Psoas muscle (tissue), 8 donors: ENCODE results near the gene TBC1D9B. TPM values are rescaled to one million over a fixed set of nuclear protein-coding genes. Genes with fewer than 3 reads are reported as not detected.
"Not testable (repeated sequence)": the region's sequence is repeated elsewhere in the genome, so short reads cannot be mapped to it uniquely, and the experiment has no call there.

ENCODE experiments used
- ATAC-seq, 4 donors: fragments of 200-7000 bp; cut with Tn5 transposase; one replicate each; pipeline ENCODE4 v1.9.1; 2020; ENCODE audit warnings: moderate library complexity in 3 of 4, mild to moderate bottlenecking in 2 of 4
- DNase-seq, 2 donors: peaks; one replicate each; pipeline ENCODE4 v3.0.0-alpha.2; 2020
- H3K27ac ChIP-seq: fragments of 200-600 bp; one replicate; pipeline ENCODE4 v1.8.0; 2022
- H3K27me3 ChIP-seq, 3 donors: fragments of 200-600 bp in 1 of 3; one replicate each; pipeline versions ENCODE4 v1.6.1 to v1.8.0; 2013 to 2022; ENCODE audit warnings: low read length in 2 of 3, mild to moderate bottlenecking in 2 of 3, moderate library complexity in 1 of 3; ENCODE audit not compliant: insufficient read depth in 3 of 3
- H3K36me3 ChIP-seq, 2 donors: fragments of 200-600 bp in 1 of 2; one replicate each; pipeline versions ENCODE4 v1.6.1 to v1.8.0; 2013 to 2022; ENCODE audit warnings: low read depth in 1 of 2, mild to moderate bottlenecking in 1 of 2, moderate library complexity in 1 of 2; ENCODE audit not compliant: insufficient read depth in 1 of 2
- H3K4me1 ChIP-seq: fragments of 200-600 bp; one replicate; pipeline ENCODE4 v1.8.0; 2022
- H3K4me3 ChIP-seq: fragments of 200-600 bp; one replicate; pipeline ENCODE4 v1.8.0; 2022; ENCODE audit warnings: mild to moderate bottlenecking
- H3K9me3 ChIP-seq: fragments of 200-600 bp; one replicate; pipeline ENCODE4 v1.8.0; 2022
- WGBS, 3 donors: extraction: QIAGEN DNeasy Blood & Tissue Kit; methylation state at CpG; one replicate each; pipeline versions ENCODE4 v1.1.6 to v1.1.7; 2013; 5-methylcytosine and 5-hydroxymethylcytosine counted together
- intact Hi-C, 2 donors: fragments of 100-400 bp; cut with DNase I; formaldehyde crosslinking; loops; one replicate each; pipeline versions ENCODE4 v1.11.0 to v1.14.2; 2022
- polyA plus RNA-seq, 3 donors: library from polyadenylated mRNA; stranded (reverse); fragments of 200-250 nt; gene quantifications; one replicate each; pipeline ENCODE4 v1.2.3, GENCODE V29; 2013
- total RNA-seq, 4 donors: library from RNA; stranded (reverse); fragmentation: NEBNext Ultra II Directional in 2 of 4; extraction: Animal tissue kit (Norgen Biotek cat#: 25700) in 2 of 4; gene quantifications; one replicate each; pipeline versions ENCODE4 v1.2.1 to v1.2.4, GENCODE V29; 2021 to 2023
- TF ChIP-seq, protein P1 (sequence below): fragments of 200-600 bp; IDR thresholded peaks from one replicate; pipeline ENCODE4 v1.8.0; 2022; ENCODE audit warnings: antibody characterized with exemption
- donor health status: healthy with polysubstance abuse.
- donor health status: DM: no; HTN: no; CAD: no; lungs with moderate emphysema.
- donor health status: Bipolar disorder and iron deficiency.
- donor health status: healthy.
- donor health status: DM: yes; HTN: yes; CAD: no.
- donor health status: DM: no; HTN: no; CAD: no.
- donor health status: DM: no; HTN: no; CAD: no.
- donor health status: DM: yes; HTN: yes; CAD: no.

TBC1D9B gene
- total and polyA plus RNA-seq, 7 donors: 30.1 to 50.2 (median 40.2) TPM

DNA sequence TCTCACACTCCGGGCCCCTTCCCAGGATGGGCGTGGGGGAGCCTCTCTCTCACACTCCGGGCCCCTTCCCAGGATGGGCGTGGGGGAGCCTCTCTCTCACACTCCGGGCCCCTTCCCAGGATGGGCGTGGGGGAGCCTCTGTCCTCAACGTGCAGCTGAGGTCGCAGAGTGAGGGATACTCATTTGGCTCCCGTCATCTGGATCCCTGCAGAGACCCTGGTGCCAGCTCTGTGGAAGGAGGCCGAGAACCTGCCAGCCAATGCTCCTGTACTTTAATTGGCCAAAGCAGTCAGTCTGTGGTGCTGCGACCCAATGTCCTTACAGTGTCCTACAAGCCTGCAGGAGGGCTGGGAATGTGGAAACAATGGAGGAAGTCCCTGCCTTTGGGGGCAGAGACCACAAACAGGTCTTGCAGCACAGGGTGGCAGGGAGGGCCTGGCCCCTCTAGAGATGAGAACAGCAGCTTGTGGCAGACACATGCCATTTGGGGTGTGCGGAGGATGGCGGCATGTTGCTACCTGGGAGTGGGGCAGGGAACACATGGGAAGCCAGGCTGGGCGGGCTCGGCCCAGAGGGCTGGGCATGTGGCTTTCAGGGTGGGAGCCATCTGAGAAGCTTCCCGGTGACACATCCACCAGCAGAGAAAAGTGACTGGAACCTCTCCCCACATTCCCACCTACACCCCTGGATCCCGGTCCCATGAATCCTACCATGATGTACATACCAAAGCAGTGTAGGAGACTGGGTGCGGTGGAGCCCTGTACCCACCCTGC, 35.5 kb downstream of the TBC1D9B start:
- H3K27me3 ChIP-seq: no peaks in the 10 kb centered on the region
- H3K27ac ChIP-seq: no peak overlapping the region
- no peak overlapping the region for H3K4me3 ChIP-seq
- no peaks in the 10 kb centered on the region for H3K9me3 ChIP-seq
- no peak for ATAC-seq
- 90 to 92% (median 90%) methylated on average over 13 to 16 of the region's 18 CpGs for WGBS, 3 donors
- H3K4me1 ChIP-seq: peaks cover 6% of the 10 kb centered on the region
- no peak for DNase-seq
- intact Hi-C loops: loop anchor here in 1 of 2 donors (5.0 kb wide), 2 partner anchors 35 to 220 kb away; partner anchors contain the start of gene TBC1D9B
- peaks cover 0 to 93% of the 10 kb centered on the region in 2 donors for H3K36me3 ChIP-seq
- TF ChIP-seq, protein P1, sequence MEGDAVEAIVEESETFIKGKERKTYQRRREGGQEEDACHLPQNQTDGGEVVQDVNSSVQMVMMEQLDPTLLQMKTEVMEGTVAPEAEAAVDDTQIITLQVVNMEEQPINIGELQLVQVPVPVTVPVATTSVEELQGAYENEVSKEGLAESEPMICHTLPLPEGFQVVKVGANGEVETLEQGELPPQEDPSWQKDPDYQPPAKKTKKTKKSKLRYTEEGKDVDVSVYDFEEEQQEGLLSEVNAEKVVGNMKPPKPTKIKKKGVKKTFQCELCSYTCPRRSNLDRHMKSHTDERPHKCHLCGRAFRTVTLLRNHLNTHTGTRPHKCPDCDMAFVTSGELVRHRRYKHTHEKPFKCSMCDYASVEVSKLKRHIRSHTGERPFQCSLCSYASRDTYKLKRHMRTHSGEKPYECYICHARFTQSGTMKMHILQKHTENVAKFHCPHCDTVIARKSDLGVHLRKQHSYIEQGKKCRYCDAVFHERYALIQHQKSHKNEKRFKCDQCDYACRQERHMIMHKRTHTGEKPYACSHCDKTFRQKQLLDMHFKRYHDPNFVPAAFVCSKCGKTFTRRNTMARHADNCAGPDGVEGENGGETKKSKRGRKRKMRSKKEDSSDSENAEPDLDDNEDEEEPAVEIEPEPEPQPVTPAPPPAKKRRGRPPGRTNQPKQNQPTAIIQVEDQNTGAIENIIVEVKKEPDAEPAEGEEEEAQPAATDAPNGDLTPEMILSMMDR: no peak

DNA sequence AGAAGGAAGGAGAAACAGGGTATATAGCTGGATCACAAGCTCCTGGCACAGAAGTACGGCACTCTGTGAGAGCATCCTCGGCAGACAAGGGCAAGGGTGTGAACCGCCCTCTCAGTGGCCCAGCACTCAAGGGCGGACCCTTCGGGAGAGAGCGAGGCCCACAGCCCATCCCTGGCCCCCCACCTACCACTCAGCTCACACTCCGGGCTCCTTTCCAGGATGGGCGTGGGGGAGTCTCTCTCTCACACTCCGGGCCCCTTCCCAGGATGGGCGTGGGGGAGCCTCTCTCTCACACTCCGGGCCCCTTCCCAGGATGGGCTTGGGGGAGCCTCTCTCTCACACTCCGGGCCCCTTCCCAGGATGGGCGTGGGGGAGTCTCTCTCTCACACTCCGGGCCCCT, 36.2 kb downstream of the TBC1D9B start:
- intact Hi-C loops: loop anchor here in 1 of 2 donors (5.0 kb wide), 2 partner anchors 36 to 221 kb away; partner anchors contain the start of gene TBC1D9B
- not testable (repeated sequence) for H3K9me3 ChIP-seq, H3K4me1 ChIP-seq, H3K27me3 ChIP-seq, H3K27ac ChIP-seq, H3K4me3 ChIP-seq, DNase-seq, ATAC-seq
- 88 to 95% (median 89%) methylated on average over 11 to 14 of the region's 14 CpGs for whole genome bisulfite sequencing, 3 donors
- peaks cover 0 to 93% of the 10 kb centered on the region in 2 donors for H3K36me3 ChIP-seq

DNA sequence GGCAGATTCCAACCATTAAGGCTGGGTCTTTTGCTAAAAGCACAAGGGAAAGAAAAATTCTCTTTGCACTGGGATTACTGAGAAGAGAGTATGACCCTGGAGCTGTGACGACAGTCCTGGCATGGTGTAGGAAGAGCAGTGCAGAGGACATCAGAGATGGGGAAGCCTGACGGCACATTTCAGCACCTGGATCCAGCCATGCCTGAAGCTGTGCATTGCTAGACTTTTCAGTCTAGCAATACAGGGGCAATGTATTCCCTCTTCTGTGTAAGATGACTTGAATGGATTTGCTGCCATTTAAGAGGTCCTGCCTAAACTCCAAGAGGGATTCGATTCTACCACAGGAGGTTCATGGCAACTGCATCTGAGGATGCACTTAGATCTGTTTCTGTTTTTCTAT, 36.7 kb downstream of the TBC1D9B start:
- peaks cover 6% of the 10 kb centered on the region for H3K4me1 ChIP-seq
- no peak overlapping the region for H3K4me3 ChIP-seq
- no peaks in the 10 kb centered on the region for H3K27me3 ChIP-seq
- TF ChIP-seq, protein P1: no peak
- intact Hi-C loops: loop anchor here in 1 of 2 donors (5.0 kb wide), 2 partner anchors 36 to 221 kb away; partner anchors contain the start of gene TBC1D9B
- 62 to 86% (median 70%) methylated on average over 3 of the region's 3 CpGs for WGBS, 3 donors
- ATAC-seq (peak in 1 of 4 donors; percentile 3), DNase-seq (no peak)
- no peak overlapping the region for H3K27ac ChIP-seq
- no peaks in the 10 kb centered on the region for H3K9me3 ChIP-seq
- H3K36me3 ChIP-seq: peaks cover 0 to 93% of the 10 kb centered on the region in 2 donors

DNA sequence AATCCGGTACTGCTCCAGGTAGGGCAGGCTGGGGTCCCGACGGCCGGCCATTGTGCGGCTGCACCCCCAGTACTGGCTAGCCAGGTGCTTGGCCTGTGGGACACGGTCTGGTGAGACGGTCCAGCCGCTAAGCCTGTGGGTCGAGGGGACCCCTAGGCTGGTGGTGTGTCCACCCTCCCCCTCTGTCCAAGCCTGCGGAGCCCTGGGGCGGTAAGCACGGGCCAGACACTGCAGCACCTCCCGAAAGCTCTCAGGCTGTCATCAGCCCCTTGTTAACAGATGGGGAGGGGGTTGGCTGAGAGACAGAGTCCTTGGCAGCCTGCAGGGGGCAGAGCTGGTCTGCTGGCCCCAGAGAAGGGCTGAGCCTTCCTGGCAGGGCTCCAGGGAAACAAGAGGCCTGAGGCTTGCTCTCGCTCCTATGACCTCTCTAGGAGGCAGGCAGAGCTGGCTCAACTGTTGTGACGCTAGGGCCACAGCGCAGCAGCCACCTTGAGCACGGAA, 37.2 kb downstream of the TBC1D9B start:
- no peaks in the 10 kb centered on the region for H3K9me3 ChIP-seq
- TF ChIP-seq, protein P1: peak; percentile 51
- peaks cover 6% of the 10 kb centered on the region for H3K4me1 ChIP-seq
- ATAC-seq (peak; percentile 85 to 92 (median 86)), DNase-seq (peak; percentile 68 to 80)
- peaks cover 0 to 94% of the 10 kb centered on the region in 2 donors for H3K36me3 ChIP-seq
- H3K27me3 ChIP-seq: no peaks in the 10 kb centered on the region
- WGBS, 3 donors: 58 to 78% (median 70%) methylated on average over 17 of the region's 17 CpGs
- H3K4me3 ChIP-seq: no peak overlapping the region
- H3K27ac ChIP-seq: no peak overlapping the region
- intact Hi-C loops: loop anchor here in 1 of 2 donors (5.0 kb wide), 2 partner anchors 37 to 222 kb away; partner anchors contain the start of gene TBC1D9B
